Measurements from ENCODE around the gene ATP8B4. TPM values are rescaled to one million over a fixed set of nuclear protein-coding genes. Genes with fewer than 3 reads are reported as not detected.

Gene ATP8B4
- total RNA-seq, 6 donors from 2014 or later, result 2.2 to 9.4 (median 5.4) TPM

- Histone ChIP-seq H3K9me3 (no peaks in the 10 kb centered on the region), H3K36me3 (no peaks in the 10 kb centered on the region), H3K27me3 (no peaks in the 10 kb centered on the region), H3K4me1 (peaks cover 4 to 16% (median 6%) of the 10 kb centered on the region in 4 donors), H3K4me3 (peak overlapping the region in 1 of 4 donors; percentile 6), H3K27ac (peak overlapping the region; percentile 38 to 74 (median 60))
- TF ChIP-seq POLR2AphosphoS5 (IDR thresholded peaks at IDR 0.05), result no peak
- TF ChIP-seq CTCF (IDR thresholded peaks at IDR 0.05), result no peak
- DNase-seq (no peak), ATAC-seq (ENCODE audit: low FRiP score in 2 of 2) (peak in 1 of 2 donors; percentile 47)
- WGBS, 2 donors, result 63 to 74% methylated on average over 5 of the region's 5 CpGs
These were observed 6.4 kb downstream of the ATP8B4 start for GRCh38 chr15:50112488-50113186.

GRCh38 chr15:50110285-50110684, 8.7 kb downstream of the ATP8B4 start:
- Histone ChIP-seq H3K36me3 (no peaks in the 10 kb centered on the region), H3K27me3 (no peaks in the 10 kb centered on the region), H3K4me3 (no peak overlapping the region), H3K9me3 (no peaks in the 10 kb centered on the region), H3K27ac (peak overlapping the region in 3 of 4 donors; percentile 5 to 82 (median 78)), H3K4me1 (peaks cover 4 to 16% (median 6%) of the 10 kb centered on the region in 4 donors)
- DNase-seq, result no peak
- ATAC-seq (ENCODE audit: low FRiP score in 2 of 2), result no peak
- WGBS, 2 donors, result 52 to 60% methylated on average over 3 of the region's 3 CpGs
- TF ChIP-seq POLR2AphosphoS5 (IDR thresholded peaks at IDR 0.05), result no peak
- TF ChIP-seq POLR2A (IDR thresholded peaks at IDR 0.05), result no peak
- TF ChIP-seq EP300 (IDR thresholded peaks at IDR 0.05), result no peak
- TF ChIP-seq CTCF (IDR thresholded peaks at IDR 0.05), result no peak

- H3K4me3 ChIP-seq, result no peak overlapping the region
- peak overlapping the region; percentile 77 to 82 (median 78) for H3K27ac ChIP-seq
- no peaks in the 10 kb centered on the region for H3K9me3 ChIP-seq
- H3K27me3 ChIP-seq, result no peaks in the 10 kb centered on the region
- ATAC-seq (ENCODE audit: low FRiP score in 2 of 2), result no peak
- no peaks in the 10 kb centered on the region for H3K36me3 ChIP-seq
- no peak for DNase-seq
- TF ChIP-seq EP300 (IDR thresholded peaks at IDR 0.05), result no peak
- TF ChIP-seq POLR2AphosphoS5 (IDR thresholded peaks at IDR 0.05), result no peak
- no peak for TF ChIP-seq POLR2A (IDR thresholded peaks at IDR 0.05)
- TF ChIP-seq CTCF (IDR thresholded peaks at IDR 0.05), result no peak
- peaks cover 4 to 16% (median 6%) of the 10 kb centered on the region in 4 donors for H3K4me1 ChIP-seq
- 24 to 52% methylated on average over 3 of the region's 3 CpGs for WGBS, 2 donors
These were observed 9.7 kb downstream of the ATP8B4 start for GRCh38 chr15:50109076-50109987.

GRCh38 chr15:50108461-50108860, 10.6 kb downstream of the ATP8B4 start:
- H3K27ac ChIP-seq, result peak overlapping the region; percentile 77 to 82 (median 78)
- WGBS, 2 donors, result 51 to 57% methylated on average over 4 of the region's 4 CpGs
- no peaks in the 10 kb centered on the region for H3K36me3 ChIP-seq
- TF ChIP-seq CTCF (IDR thresholded peaks at IDR 0.05) (no peak), EP300 (IDR thresholded peaks at IDR 0.05) (no peak), POLR2AphosphoS5 (IDR thresholded peaks at IDR 0.05) (no peak), POLR2A (IDR thresholded peaks at IDR 0.05) (no peak)
- no peaks in the 10 kb centered on the region for H3K9me3 ChIP-seq
- H3K27me3 ChIP-seq, result no peaks in the 10 kb centered on the region
- no peak for DNase-seq
- peak; percentile 3 to 10 for ATAC-seq (ENCODE audit: low FRiP score in 2 of 2)
- H3K4me1 ChIP-seq, result peaks cover 4 to 16% (median 6%) of the 10 kb centered on the region in 4 donors
- no peak overlapping the region for H3K4me3 ChIP-seq

Measured in upper lobe of left lung (tissue), 6 donors.